Activated B cell treated with CpG ODN at 0.5 μM for 24 hours (primary cell): ENCODE measurements around the gene STARD10. TPM values are rescaled to one million over a fixed set of nuclear protein-coding genes. Genes with fewer than 3 reads are reported as not detected.

ENCODE experiments used
- ATAC-seq: fragments of 200-7000 bp; cut with Tn5 transposase; one replicate; pipeline ENCODE4 v1.10.0; 2021; ENCODE audit warnings: low read depth, mild to moderate bottlenecking, moderate library complexity
- CTCF ChIA-PET: fragments of 350-600 bp; sonication (Branson Sonifier 250); formaldehyde crosslinking; loops from one replicate; lab custom pipeline; 2021; ENCODE audit warnings: antibody characterized with exemption; lab: Charles Lee
- POLR2A ChIA-PET: fragments of 350-600 bp; sonication (Branson Sonifier 250); formaldehyde crosslinking; loops from one replicate; lab custom pipeline; 2021; ENCODE audit warnings: antibody characterized with exemption; lab: Charles Lee
- DNase-seq: peaks from one replicate; pipeline ENCODE4 v3.0.0; 2022
- H3K27ac Mint-ChIP-seq: one replicate; pipeline ENCODE4 v1.8.0; 2020; ENCODE audit warnings: mixed read lengths
- H3K27me3 Mint-ChIP-seq: one replicate; pipeline ENCODE4 v1.8.0; 2021; ENCODE audit warnings: mixed read lengths
- H3K36me3 Mint-ChIP-seq: one replicate; pipeline ENCODE4 v1.8.0; 2021; ENCODE audit warnings: low read depth, mixed read lengths
- H3K4me1 Mint-ChIP-seq: one replicate; pipeline ENCODE4 v1.8.0; 2021; ENCODE audit warnings: mixed read lengths
- H3K4me3 Mint-ChIP-seq: one replicate; pipeline ENCODE4 v1.8.0; 2020; ENCODE audit warnings: mild to moderate bottlenecking, mixed read lengths
- H3K9me3 Mint-ChIP-seq: one replicate; pipeline ENCODE4 v1.8.0; 2020; ENCODE audit warnings: mixed read lengths
- intact Hi-C: fragments of 100-400 bp; cut with micrococcal nuclease; formaldehyde crosslinking; loops from one replicate; pipeline ENCODE4 v1.15.1; 2024
- total RNA-seq: library from RNA; stranded (reverse); gene quantifications from 2 replicates; pipeline ENCODE4 v1.2.3, GENCODE V29; 2022
- TF ChIP-seq, protein P1 (sequence below): fragments of 200-600 bp; IDR thresholded peaks from one replicate; pipeline ENCODE4 v1.8.0; 2022; ENCODE audit warnings: antibody characterized with exemption, mild to moderate bottlenecking

The STARD10 gene
- total RNA-seq, 1 donor from 2014 or later: 42.6 TPM

DNA sequence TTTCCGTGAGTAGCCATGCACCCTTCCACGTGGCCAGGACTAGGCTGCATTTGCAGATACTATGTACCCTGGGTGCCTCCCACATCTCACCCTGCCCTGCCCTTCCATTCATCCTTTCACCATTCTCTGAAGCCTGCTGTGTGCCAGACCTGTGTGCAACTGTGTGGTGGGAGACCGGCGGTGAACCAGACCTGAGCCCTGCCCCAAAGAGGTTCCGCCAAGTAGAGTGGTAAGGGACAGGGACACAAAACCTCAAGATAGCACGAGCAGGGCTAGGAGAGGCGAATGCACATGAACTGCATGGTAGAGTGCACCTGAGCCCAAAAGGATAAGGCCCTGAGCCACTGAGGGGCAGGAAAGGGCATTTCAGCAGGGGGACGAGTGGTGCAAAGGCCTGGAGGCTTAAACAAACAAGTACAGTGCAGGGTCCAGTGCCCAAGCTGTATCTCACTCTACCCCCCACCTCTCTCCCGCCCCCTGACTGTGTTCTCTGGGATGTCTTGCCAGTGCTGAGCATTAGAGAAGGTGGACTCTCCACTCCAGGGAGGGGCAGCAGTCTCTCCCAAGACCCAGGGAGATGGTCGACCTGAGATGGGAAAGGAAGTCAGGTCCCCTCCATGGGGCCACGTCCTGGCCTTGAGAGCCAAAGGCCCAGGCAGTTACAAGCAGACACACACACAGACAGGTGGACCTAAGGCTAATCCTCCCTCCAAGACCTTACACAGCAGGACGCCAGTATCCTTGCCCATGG is 27.5 kb downstream of the STARD10 start:
- DNase-seq (no peak), ATAC-seq (no peak)
- Mint-ChIP-seq H3K4me1 (peaks cover 23% of the 10 kb centered on the region), H3K27ac (no peak overlapping the region), H3K4me3 (no peak overlapping the region), H3K27me3 (no peaks in the 10 kb centered on the region), H3K36me3 (peaks cover 2% of the 10 kb centered on the region), H3K9me3 (no peaks in the 10 kb centered on the region)
- intact Hi-C loops: no loop called here
- ChIA-PET CTCF (interaction anchor here (0.6 to 1.4 kb wide), 2 partner anchors 41 to 471 kb away, joined by 3 read pairs; no protein-coding TSS in a partner anchor), POLR2A (interaction anchor here (1.3 kb wide), 1 partner anchor 21 kb away, joined by 4 read pairs; no protein-coding TSS in a partner anchor)
- TF ChIP-seq, protein P1, sequence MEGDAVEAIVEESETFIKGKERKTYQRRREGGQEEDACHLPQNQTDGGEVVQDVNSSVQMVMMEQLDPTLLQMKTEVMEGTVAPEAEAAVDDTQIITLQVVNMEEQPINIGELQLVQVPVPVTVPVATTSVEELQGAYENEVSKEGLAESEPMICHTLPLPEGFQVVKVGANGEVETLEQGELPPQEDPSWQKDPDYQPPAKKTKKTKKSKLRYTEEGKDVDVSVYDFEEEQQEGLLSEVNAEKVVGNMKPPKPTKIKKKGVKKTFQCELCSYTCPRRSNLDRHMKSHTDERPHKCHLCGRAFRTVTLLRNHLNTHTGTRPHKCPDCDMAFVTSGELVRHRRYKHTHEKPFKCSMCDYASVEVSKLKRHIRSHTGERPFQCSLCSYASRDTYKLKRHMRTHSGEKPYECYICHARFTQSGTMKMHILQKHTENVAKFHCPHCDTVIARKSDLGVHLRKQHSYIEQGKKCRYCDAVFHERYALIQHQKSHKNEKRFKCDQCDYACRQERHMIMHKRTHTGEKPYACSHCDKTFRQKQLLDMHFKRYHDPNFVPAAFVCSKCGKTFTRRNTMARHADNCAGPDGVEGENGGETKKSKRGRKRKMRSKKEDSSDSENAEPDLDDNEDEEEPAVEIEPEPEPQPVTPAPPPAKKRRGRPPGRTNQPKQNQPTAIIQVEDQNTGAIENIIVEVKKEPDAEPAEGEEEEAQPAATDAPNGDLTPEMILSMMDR: no peak

DNA sequence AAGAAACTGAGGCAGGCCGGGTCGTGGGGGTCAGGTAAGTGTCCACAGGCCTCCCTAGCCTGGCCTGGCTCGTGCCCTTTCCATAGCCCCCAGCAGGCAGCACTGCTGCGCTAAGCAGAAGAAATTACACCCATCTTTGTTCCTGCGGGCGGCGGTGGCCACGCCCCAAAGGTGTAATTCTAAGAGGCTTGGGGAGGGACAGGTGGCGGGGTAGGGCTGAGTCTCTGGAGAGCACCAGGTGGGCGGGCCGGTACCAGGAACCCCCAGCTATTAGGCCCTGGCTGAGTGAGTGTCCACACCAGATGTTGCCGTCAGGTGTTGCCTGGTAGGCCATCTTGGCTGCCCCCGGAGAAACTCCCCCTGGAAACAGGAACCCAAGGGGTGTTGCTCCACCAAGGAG is 29.3 kb downstream of the STARD10 start:
- Mint-ChIP-seq H3K4me1 (peaks cover 23% of the 10 kb centered on the region), H3K36me3 (no peaks in the 10 kb centered on the region), H3K9me3 (no peaks in the 10 kb centered on the region), H3K27me3 (no peaks in the 10 kb centered on the region), H3K27ac (no peak overlapping the region), H3K4me3 (no peak overlapping the region)
- DNase-seq: no peak
- ATAC-seq: no peak
- TF ChIP-seq, protein P1: no peak
- ChIA-PET POLR2A (no interaction called here), CTCF (no interaction called here)
- intact Hi-C loops: no loop called here

DNA sequence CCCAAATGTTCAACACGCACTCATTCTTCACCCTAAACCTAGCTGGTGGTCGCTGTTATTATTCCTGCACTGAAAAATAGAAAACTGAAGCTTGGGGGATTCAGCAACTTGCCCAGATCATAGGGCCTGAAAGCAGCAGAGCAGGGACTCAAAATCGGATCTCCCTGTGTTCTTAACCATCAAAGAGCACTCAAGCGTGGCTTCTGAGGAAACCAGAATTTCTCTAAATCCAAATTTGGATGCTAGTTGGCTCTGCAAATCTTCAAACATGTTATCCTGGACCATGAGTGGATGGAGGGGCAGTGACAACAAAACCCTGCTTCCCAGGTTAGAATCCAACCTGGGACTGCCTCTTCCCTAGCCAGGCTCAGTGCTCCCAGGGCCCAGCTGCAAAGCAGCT is 30.0 kb downstream of the STARD10 start:
- peak overlapping the region; percentile 43 for H3K27ac Mint-ChIP-seq
- ChIA-PET POLR2A (interaction anchor here (1.3 to 2.2 kb wide), 2 partner anchors 25 to 58 kb away, joined by 3 to 14 read pairs; no protein-coding TSS in a partner anchor), CTCF (no interaction called here)
- no peaks in the 10 kb centered on the region for H3K9me3 Mint-ChIP-seq
- no peak overlapping the region for H3K4me3 Mint-ChIP-seq
- intact Hi-C loops: loop anchor here (1.0 kb wide), 1 partner anchor 26 kb away; no protein-coding TSS in a partner anchor
- ATAC-seq (no peak), DNase-seq (no peak)
- TF ChIP-seq, protein P1: no peak
- peaks cover 24% of the 10 kb centered on the region for H3K4me1 Mint-ChIP-seq
- H3K27me3 Mint-ChIP-seq: no peaks in the 10 kb centered on the region
- H3K36me3 Mint-ChIP-seq: peaks cover 1% of the 10 kb centered on the region

DNA sequence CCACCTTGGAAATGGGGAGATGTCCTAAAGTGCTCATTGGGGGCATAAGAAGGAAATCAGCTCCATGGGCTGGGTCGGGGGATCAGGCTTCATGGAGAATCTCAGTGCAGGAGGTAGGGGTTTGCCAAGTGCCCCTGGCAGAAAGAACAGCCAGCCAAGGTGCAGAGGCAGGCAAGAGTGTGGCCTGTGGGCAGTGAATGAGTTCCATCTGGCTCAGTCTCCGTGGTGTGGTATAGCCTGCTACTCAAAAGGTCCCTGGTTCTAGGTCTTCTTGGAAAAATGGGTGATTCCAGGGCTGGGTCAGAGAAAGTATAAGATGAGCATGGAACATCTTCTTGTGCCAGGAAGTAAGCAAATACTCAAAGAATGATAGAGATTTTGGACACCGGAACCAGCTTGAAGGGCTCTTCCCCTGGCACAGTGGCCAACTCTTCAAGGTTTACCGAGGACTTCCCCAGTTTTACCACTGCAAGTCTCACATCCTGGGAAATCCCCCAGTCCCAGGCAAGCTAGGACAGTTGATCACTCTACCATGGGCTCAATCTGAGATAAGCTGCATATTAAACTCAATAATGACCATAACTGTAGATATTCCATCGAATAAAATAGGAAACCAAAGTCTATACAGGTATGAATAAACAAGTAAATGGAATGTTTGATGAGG is 31.1 kb downstream of the STARD10 start:
- DNase-seq: no peak
- CTCF ChIA-PET: interaction anchor here (1.0 kb wide), 1 partner anchor 37 kb away, joined by 3 read pairs; no protein-coding TSS in a partner anchor
- H3K36me3 Mint-ChIP-seq: peaks cover 10% of the 10 kb centered on the region
- H3K4me3 Mint-ChIP-seq: peak overlapping the region; percentile 17
- no peaks in the 10 kb centered on the region for H3K27me3 Mint-ChIP-seq
- POLR2A ChIA-PET: interaction anchor here (0.6 to 2.2 kb wide), 7 partner anchors 8 to 59 kb away, joined by 3 to 14 read pairs (median 5); no protein-coding TSS in a partner anchor
- intact Hi-C loops: loop anchor here (1.0 kb wide), 1 partner anchor 24 kb away; no protein-coding TSS in a partner anchor
- H3K9me3 Mint-ChIP-seq: no peaks in the 10 kb centered on the region
- TF ChIP-seq, protein P1: no peak
- H3K4me1 Mint-ChIP-seq: peaks cover 25% of the 10 kb centered on the region
- ATAC-seq: peak; percentile 92
- H3K27ac Mint-ChIP-seq: peak overlapping the region; percentile 84
